K562 (cell line): ENCODE results near the gene MYO3B. TPM values are rescaled to one million over a fixed set of nuclear protein-coding genes. Genes with fewer than 3 reads are reported as not detected.

Experiments used
- ATAC-seq: fragments of 200-7000 bp; cut with Tn5 transposase; 3 replicates; pipeline ENCODE4 v1.9.1; 2020; ENCODE audit warnings: moderate library complexity
- BruUV-seq: library from RNA; stranded (reverse); fragments of 400-500 nt; replicated peaks from 2 replicates; lab custom pipeline; 2021; lab: Mats Ljungman, UMichigan
- CTCF ChIA-PET: fragments of 300-600 bp; formaldehyde crosslinking; extraction: SDS; loops from one replicate; lab custom pipeline; 2021; ENCODE audit warnings: low intra/inter-chr PET ratio; lab: Yijun Ruan, JAX
- POLR2A ChIA-PET: fragments of 300-600, 350-650 bp; sonication (Branson Sonifier 250); formaldehyde crosslinking; extraction: SDS; loops from one replicate; lab custom pipeline; 2021; ENCODE audit warnings: antibody characterized with exemption, inconsistent platforms; lab: Yijun Ruan, JAX
- DNase-seq, 4 experiments: peaks; one replicate each; pipeline versions ENCODE4 v3.0.0 to v3.0.0-alpha.2; 2011 to 2018; ENCODE audit warnings: low spot score in 3 of 4, mixed read lengths in 3 of 4; ENCODE audit errors: extremely low read depth in 1 of 4
- FAIRE-seq: peaks from 2 replicates; lab custom pipeline; 2011; peaks lifted over from hg19 to GRCh38; lab: Jason Lieb, UNC
- H2AFZ ChIP-seq: 2 replicates; pipeline ENCODE4 v1.6.0; 2011; ENCODE audit warnings: low read depth, low read length, control low read depth, inconsistent platforms
- H3K27ac ChIP-seq: fragments of 200-600 bp; 3 replicates; pipeline ENCODE4 v1.8.0; 2011; ENCODE audit warnings: low read depth, mild to moderate bottlenecking, control low read depth, inconsistent platforms, low read length, moderate library complexity, mixed read lengths; ENCODE audit errors: extremely low read depth
- H3K27me3 ChIP-seq, 2 experiments: fragments of 300-600 bp in 1 of 2; 2 replicates in 1 of 2; 3 replicates in 1 of 2; pipeline versions ENCODE4 v1.6.0 to v1.8.0; 2011; ENCODE audit warnings: inconsistent platforms in 2 of 2, low read length in 2 of 2, mild to moderate bottlenecking in 1 of 2, mixed read lengths in 1 of 2, moderate library complexity in 1 of 2; ENCODE audit not compliant: control insufficient read depth in 2 of 2, insufficient read depth in 2 of 2
- H3K36me3 ChIP-seq: fragments of 300-600 bp; 3 replicates; pipeline ENCODE4 v1.8.0; 2011; ENCODE audit warnings: mild to moderate bottlenecking, low read length, inconsistent platforms; ENCODE audit not compliant: control insufficient read depth, insufficient read depth
- H3K4me1 ChIP-seq, 2 experiments: fragments of 200-600 bp in 1 of 2; replicated peaks in 1 of 2; 2 replicates in 1 of 2; 3 replicates in 1 of 2; pipeline versions ENCODE4 v1.5.1 to v1.8.0; 2011; ENCODE audit warnings: inconsistent platforms in 2 of 2, low read length in 2 of 2, mild to moderate bottlenecking in 1 of 2, mixed read lengths in 1 of 2, moderate library complexity in 1 of 2; ENCODE audit not compliant: control insufficient read depth in 2 of 2, insufficient read depth in 2 of 2
- H3K4me2 ChIP-seq: 2 replicates; pipeline ENCODE4 v1.6.1; 2011; ENCODE audit warnings: low read length, control low read depth, inconsistent platforms, mixed read lengths; ENCODE audit not compliant: insufficient read depth
- H3K4me3 ChIP-seq: fragments of 200-600 bp; sonication (generic), shearing (Covaris generic); 2 replicates; pipeline ENCODE4 v1.5.1; 2016; ENCODE audit warnings: control low read depth, inconsistent platforms
- H3K79me2 ChIP-seq: fragments of 200-600 bp; 3 replicates; pipeline ENCODE4 v1.8.0; 2011; ENCODE audit warnings: low read length, inconsistent platforms; ENCODE audit not compliant: control insufficient read depth, insufficient read depth
- H3K9ac ChIP-seq, 2 experiments: 2 replicates each; pipeline versions ENCODE4 v1.6.0 to v1.6.1; 2011; ENCODE audit warnings: low read depth in 2 of 2, low read length in 2 of 2, control low read depth in 1 of 2, inconsistent platforms in 1 of 2, mild to moderate bottlenecking in 1 of 2, mixed read lengths in 1 of 2; ENCODE audit not compliant: insufficient read depth in 1 of 2
- H3K9me1 ChIP-seq: one replicate; pipeline ENCODE4 v1.6.0; 2011; ENCODE audit warnings: inconsistent platforms, mild to moderate bottlenecking, low read length, moderate library complexity; ENCODE audit not compliant: control insufficient read depth, insufficient read depth
- H3K9me3 ChIP-seq: replicated peaks from 2 replicates; pipeline ENCODE4 v1.5.1; 2011; ENCODE audit warnings: low read depth, low read length, inconsistent platforms; ENCODE audit not compliant: control insufficient read depth, insufficient read depth
- H4K20me1 ChIP-seq: replicated peaks from 2 replicates; pipeline ENCODE4 v1.6.1; 2011; ENCODE audit warnings: low read length, inconsistent platforms, mixed read lengths; ENCODE audit not compliant: control insufficient read depth, insufficient read depth
- ATF1 ChIP-seq, 2 experiments: fragments of 450-650 bp in 1 of 2; IDR thresholded peaks; 2 replicates each; pipeline ENCODE4 v1.6.1; 2016; ENCODE audit warnings: missing compliant biosample characterization in 1 of 2, missing genetic modification characterization in 1 of 2
- DMBX1 ChIP-seq: fragments of 250-450 bp; sonication (Bioruptor Pico); IDR thresholded peaks from 2 replicates; pipeline ENCODE4 v1.8.0; 2022; ENCODE audit warnings: inconsistent platforms, mild to moderate bottlenecking, moderate library complexity, borderline replicate concordance
- EGR1 ChIP-seq: fragments of 450-650 bp; conservative IDR thresholded peaks from 2 replicates; pipeline ENCODE4 v1.6.1; 2017; ENCODE audit warnings: mild to moderate bottlenecking
- FOXM1 ChIP-seq, 2 experiments: fragments of 450-650 bp in 1 of 2; sonication (generic) in 1 of 2; formaldehyde crosslinking in 1 of 2; IDR thresholded peaks; 2 replicates each; pipeline versions ENCODE4 v1.6.1 to v1.9.0; 2017 to 2022; ENCODE audit warnings: low read depth in 2 of 2, mild to moderate bottlenecking in 2 of 2, missing genetic modification reagents in 1 of 2, moderate library complexity in 1 of 2
- L3MBTL2 ChIP-seq: fragments of 450-650 bp; IDR thresholded peaks from 2 replicates; pipeline ENCODE4 v1.6.1; 2016; ENCODE audit warnings: mild to moderate bottlenecking, moderate library complexity
- MEIS2 ChIP-seq: fragments of 450-650 bp; IDR thresholded peaks from 2 replicates; pipeline ENCODE4 v1.6.1; 2014; ENCODE audit warnings: mild to moderate bottlenecking; ENCODE audit not compliant: partially characterized antibody
- MNT ChIP-seq, 2 experiments: fragments of 450-650 bp; conservative IDR thresholded peaks; 2 replicates each; pipeline ENCODE4 v1.6.1; 2017; ENCODE audit warnings: mild to moderate bottlenecking in 2 of 2, moderate library complexity in 2 of 2
- NR4A1 ChIP-seq, 2 experiments: fragments of 250-450 bp in 1 of 2; fragments of 450-650 bp in 1 of 2; sonication (Bioruptor Pico) in 1 of 2; IDR thresholded peaks; 2 replicates each; pipeline versions ENCODE4 v1.4.0 to v1.6.1; 2016 to 2020; ENCODE audit warnings: mild to moderate bottlenecking in 2 of 2, missing compliant biosample characterization in 1 of 2, missing genetic modification characterization in 1 of 2, moderate library complexity in 1 of 2
- VEZF1 ChIP-seq: fragments of 200-800 bp; sonication (Bioruptor generic); IDR thresholded peaks from 2 replicates; pipeline ENCODE4 v1.6.1; 2017; ENCODE audit warnings: missing genetic modification characterization, missing compliant biosample characterization
- ZNF830 ChIP-seq: fragments of 250-450 bp; sonication (Bioruptor Pico); IDR thresholded peaks from 2 replicates; pipeline ENCODE4 v1.5.0; 2021; ENCODE audit warnings: mild to moderate bottlenecking
- WGBS: fragments of 100-300 bp; shearing (Covaris generic); methylation state at CpG from one replicate; pipeline ENCODE4 v1.1.6; 2016; ENCODE audit warnings: low coverage, mixed read lengths; ENCODE audit not compliant: insufficient coverage; ENCODE audit errors: missing lambda C conversion rate; 5-methylcytosine and 5-hydroxymethylcytosine counted together
- in situ Hi-C: fragments of 300-500 bp; cut with MboI; formaldehyde crosslinking; loops from 4 replicates; pipeline ENCODE4 v1.15.0; 2018; ENCODE audit warnings: inconsistent platforms, mixed read lengths
- intact Hi-C: fragments of 100-400 bp; cut with micrococcal nuclease; formaldehyde crosslinking; loops from 2 replicates; pipeline ENCODE4 v1.14.2; 2022
- polyA plus RNA-seq, 8 experiments: library from polyadenylated mRNA; depleted of rRNA in 4 of 8; stranded (reverse) in 5 of 8; unstranded in 3 of 8; fragments of >200 nt; fragmentation: Nextera tagmentation in 2 of 8; fragmentation: Illumina TruSeq in 1 of 8; extraction: Ambion mirVana in 2 of 8; extraction: Trizol in 1 of 8; gene quantifications; 2 replicates each; pipeline versions ENCODE4 v1.2.1 to v1.2.3, GENCODE V29; 2011 to 2014; ENCODE audit warnings: inconsistent platforms in 1 of 8, missing spikeins in 1 of 8
- total RNA-seq, 7 experiments: library from RNA; depleted of rRNA in 6 of 7; stranded (reverse); fragments of >200 nt in 6 of 7; fragmentation: Illumina TruSeq in 2 of 7; extraction: Trizol in 2 of 7; gene quantifications; 2 replicates each; pipeline versions ENCODE4 v1.2.1 to v1.2.3, GENCODE V29; 2011 to 2021; ENCODE audit warnings: low replicate concordance in 1 of 7

The MYO3B gene
- total and polyA plus RNA-seq, 9 of the 15 experiments (the other 6 are each of a cell fraction or from before 2014, with no cell fraction given), result 2.7 to 6.5 (median 3.6) TPM

DNA sequence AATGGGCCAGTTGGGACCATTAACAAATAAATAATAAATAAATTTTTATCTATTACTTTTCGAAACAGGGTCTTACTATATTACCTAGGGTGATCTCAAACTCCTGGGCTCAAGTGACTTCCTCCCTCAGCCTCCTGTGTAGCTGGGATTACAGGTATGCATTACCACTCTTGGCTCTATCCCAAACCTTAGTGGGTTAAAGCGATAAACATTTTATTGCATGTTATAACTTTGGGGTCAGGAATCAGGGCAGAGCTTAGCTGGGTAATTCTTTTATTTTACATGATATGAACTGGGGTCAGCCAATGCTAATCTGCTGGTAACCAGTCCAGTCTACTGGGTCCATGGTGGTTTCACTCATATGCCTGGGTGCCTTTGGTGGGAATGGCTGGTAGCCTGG, 127.8 kb downstream of the MYO3B start:
- Histone ChIP-seq H3K9me3 (no peaks in the 10 kb centered on the region), H3K36me3 (no peaks in the 10 kb centered on the region), H3K4me1 (peaks cover 6 to 28% of the 10 kb centered on the region in 2 experiments; a peak in 4 of 5 replicates), H2AFZ (peak overlapping the region; percentile 75), H3K79me2 (no peaks in the 10 kb centered on the region), H3K27ac (no peak overlapping the region), H3K9me1 (no peaks in the 10 kb centered on the region), H3K9ac (no peak overlapping the region), H3K4me3 (no peak overlapping the region), H3K4me2 (no peak overlapping the region), H4K20me1 (no peaks in the 10 kb centered on the region)
- FAIRE-seq (no peak), DNase-seq (no peak), ATAC-seq (no peak)
- BruUV-seq, result no TSS peak
- 83% methylated on average over 2 of the region's 2 CpGs for WGBS
- POLR2A ChIA-PET, result interaction anchor here (1.2 kb wide), 1 partner anchor 18 kb away, joined by 3 read pairs; no protein-coding TSS in a partner anchor
- intact Hi-C loops, result no loop called here
- TF ChIP-seq VEZF1 (CRISPR knock-in tag), result no peak
- TF ChIP-seq, all 486 proteins: peak for 0
- in situ Hi-C loops, result no loop called here
- no peaks in the 10 kb centered on the region for H3K27me3 ChIP-seq
- CTCF ChIA-PET, result no interaction called here

DNA sequence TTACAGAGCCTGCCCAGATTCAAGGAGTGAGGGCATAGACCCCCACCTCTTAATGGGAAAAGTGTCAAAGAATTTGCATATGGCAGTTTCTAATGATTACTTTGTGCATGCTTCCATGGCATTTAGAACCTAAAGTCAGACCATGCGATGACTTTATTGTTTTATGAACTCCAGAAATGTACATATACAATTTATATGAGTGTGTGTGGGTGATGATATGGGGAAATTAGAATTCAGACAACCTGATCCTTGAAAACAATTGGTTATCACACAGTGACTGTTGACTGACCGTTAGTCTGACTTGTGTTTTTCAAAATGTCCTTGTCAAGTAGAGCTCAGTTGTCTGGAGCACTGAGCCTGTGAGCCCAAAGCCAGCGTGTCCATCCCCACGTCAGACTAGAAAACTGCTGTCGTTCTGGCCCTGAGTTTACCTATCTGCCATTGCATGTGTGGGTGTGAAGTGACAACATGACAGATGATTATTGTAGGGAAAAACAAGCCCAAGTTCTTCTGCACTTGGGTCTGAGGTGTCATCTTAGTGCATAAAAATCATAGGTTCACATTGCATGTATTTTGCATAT, 128.4 kb downstream of the MYO3B start:
- WGBS, result 27% methylated on average over 5 of the region's 5 CpGs
- no peaks in the 10 kb centered on the region for H4K20me1 ChIP-seq
- peak overlapping the region; percentile 30; the same call in 1 of the 2 replicates for H3K4me2 ChIP-seq
- no peaks in the 10 kb centered on the region for H3K9me3 ChIP-seq
- H2AFZ ChIP-seq, result peak overlapping the region; percentile 75
- peak; percentile 86 for FAIRE-seq
- peak overlapping the region in 1 of 2 experiments; percentile 61; a peak in 1 of 4 replicates for H3K9ac ChIP-seq
- peak overlapping the region; percentile 4; the same call in 1 of the 3 replicates for H3K27ac ChIP-seq
- no peaks in the 10 kb centered on the region for H3K36me3 ChIP-seq
- H3K79me2 ChIP-seq, result no peaks in the 10 kb centered on the region
- H3K4me3 ChIP-seq, result no peak overlapping the region
- ChIA-PET CTCF (no interaction called here), POLR2A (interaction anchor here (1.2 kb wide), 1 partner anchor 18 kb away, joined by 3 read pairs; no protein-coding TSS in a partner anchor)
- in situ Hi-C loops, result no loop called here
- H3K27me3 ChIP-seq, result no peaks in the 10 kb centered on the region
- H3K9me1 ChIP-seq, result no peaks in the 10 kb centered on the region
- H3K4me1 ChIP-seq, result peaks cover 6 to 29% of the 10 kb centered on the region in 2 experiments; a peak in 4 of 5 replicates
- BruUV-seq, result no TSS peak
- peak; percentile 66 for ATAC-seq
- intact Hi-C loops, result no loop called here
- DNase-seq, result peak; percentile 23 to 64 (median 46)
- TF ChIP-seq DMBX1 (CRISPR knock-in tag), result peak; percentile 28; the same call in 1 of the 2 replicates
- TF ChIP-seq ATF1 (CRISPR knock-in tag; IDR thresholded peaks at IDR 0.05), result no peak
- peak; percentile 44; the same call in 1 of the 2 replicates for TF ChIP-seq ATF1 (tag; IDR thresholded peaks at IDR 0.05)
- peak; percentile 79 for TF ChIP-seq FOXM1 (IDR thresholded peaks at IDR 0.05; ENCODE audit: low read depth)
- TF ChIP-seq FOXM1 (CRISPR knock-in tag; IDR thresholded peaks at IDR 0.05; ENCODE audit: low read depth), result no peak
- TF ChIP-seq ZNF830 (CRISPR knock-in tag), result peak; percentile 49; the same call in 1 of the 2 replicates
- TF ChIP-seq NR4A1 (CRISPR knock-in tag; IDR thresholded peaks at IDR 0.05), result no peak
- TF ChIP-seq NR4A1 (tag; IDR thresholded peaks at IDR 0.05), result 0 out of 2 replicates have a peak, but pooled peaks have one; percentile 44
- TF ChIP-seq EGR1, result peak; percentile 91
- TF ChIP-seq MNT (conservative IDR thresholded peaks at IDR 0.05), result no peak
- peak; percentile 94 for TF ChIP-seq MEIS2
- TF ChIP-seq L3MBTL2, result peak; percentile 25; the same call in 1 of the 2 replicates
